ENCODE results near the gene TTC13. TPM values are rescaled to one million over a fixed set of nuclear protein-coding genes. Genes with fewer than 3 reads are reported as not detected.
A peak's percentile ranks its signal among the peaks of the same experiment; 100 is the strongest.

Gene TTC13
- total RNA-seq, 1 experiment from 2014 or later, result 18.5 TPM

DNA sequence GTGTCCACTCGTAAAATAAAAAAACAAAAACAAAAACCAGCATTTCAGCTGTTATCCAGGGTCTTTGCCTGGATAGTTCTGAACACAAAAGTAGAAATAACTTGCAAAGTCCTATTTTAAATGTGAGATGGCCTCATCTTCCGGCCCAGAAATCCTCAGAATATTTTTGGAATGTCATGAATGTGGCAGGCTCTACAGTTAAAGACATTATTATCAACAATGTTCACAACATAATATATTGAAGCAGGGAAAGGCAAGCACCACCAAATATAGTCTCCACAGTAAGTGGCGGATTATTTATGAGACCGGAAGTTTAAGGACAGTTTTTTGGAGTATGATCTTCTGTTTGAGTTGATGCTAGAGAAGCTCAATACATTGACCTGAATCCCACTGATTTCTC, 109.2 kb downstream of the TTC13 start:
- DNase-seq (ENCODE audit: low read depth), result peak; percentile 55

- peak; percentile 72 for DNase-seq (ENCODE audit: low read depth)
These were observed 109.8 kb downstream of the TTC13 start for GRCh38 chr1:230868736-230869385.

DNA sequence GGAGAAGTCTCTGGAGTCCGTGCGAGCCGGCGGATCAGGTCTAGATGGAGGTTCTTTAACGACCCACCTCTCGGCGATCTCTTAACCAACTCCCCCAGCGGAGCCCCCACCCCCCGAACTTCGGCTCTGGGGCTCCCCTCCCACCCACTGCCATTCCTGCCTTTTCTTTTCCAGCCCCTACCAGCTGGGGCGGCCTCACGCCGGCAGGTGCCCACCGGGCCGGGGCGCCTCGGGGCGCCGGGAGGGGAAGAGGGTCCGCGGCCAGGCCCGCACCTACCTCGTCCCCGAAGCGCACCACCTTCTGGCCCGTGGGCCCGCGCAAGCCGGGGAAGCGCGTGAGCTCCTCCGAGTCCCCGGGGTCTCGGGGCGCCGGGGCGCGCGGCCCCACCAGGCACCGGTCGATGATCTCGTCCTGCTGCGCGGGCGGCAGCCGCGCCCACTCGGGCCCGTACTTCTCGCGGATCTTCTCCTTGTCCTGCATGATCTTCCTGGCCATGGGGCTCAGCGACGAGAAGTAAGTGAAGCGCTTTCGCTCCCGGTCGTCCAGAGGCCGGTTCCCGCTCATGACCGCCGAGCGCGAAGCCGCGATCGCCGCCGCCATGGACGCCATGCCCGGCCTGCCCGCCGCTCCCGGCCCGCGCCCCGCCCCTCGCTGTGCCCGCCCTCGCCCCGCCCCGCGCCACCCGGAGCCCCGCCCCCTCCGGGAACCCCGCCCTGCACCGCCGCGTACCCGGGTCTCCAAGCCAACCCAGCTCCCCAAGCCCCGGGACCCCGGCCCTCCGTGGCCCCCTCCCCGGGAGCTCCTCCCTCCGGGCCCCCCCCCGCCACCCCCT, 110.5 kb downstream of the TTC13 start, which contains the start of gene C1orf198:
TSS of gene C1orf198 (minus strand) at position 619 of the 833 bp plus-strand sequence. CDS start at position 610, 9 bp downstream.
- DNase-seq (ENCODE audit: low read depth), result peak; percentile 39

DNA sequence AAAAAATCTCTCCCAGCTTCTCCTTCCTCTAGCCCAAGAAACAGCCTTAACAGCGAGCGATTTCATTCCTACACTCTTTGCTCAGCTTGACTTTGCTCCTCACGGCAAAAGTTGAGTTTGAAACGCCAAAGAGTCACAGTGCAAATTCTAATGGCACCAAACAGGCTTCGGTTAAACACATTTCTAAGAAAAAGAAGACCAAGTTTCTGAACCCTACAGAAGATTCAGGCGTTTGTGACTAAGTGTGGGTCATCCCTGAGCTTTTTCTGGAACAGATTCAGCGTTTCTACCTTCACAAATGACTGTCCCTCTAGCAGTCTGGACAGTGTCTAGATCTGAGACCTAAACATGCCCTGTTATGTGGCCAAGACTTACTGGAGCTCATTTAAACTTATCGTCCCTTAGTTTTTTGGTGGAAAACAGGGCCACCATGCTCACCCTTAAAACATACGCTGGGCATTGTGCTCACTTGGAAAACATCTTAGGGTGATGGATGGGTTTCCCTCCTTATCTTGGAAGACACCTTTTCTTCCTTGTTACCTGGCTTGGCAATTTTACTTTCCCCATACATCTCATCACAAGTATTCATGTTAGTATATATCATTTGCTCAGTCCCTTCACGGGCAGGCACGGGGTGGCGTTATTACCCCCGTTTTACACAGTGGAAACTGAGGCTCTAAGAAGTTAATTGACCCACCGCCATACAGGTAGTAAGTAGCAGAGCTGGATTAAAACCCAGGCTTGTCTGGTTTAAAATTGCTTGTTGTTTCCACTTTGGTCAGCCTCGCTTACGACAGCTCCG, 111.4 kb downstream of the TTC13 start:
- peak; percentile 58 for DNase-seq (ENCODE audit: low read depth)

- peak; percentile 29 for DNase-seq (ENCODE audit: low read depth)
These were observed 112.2 kb downstream of the TTC13 start for GRCh38 chr1:230866171-230867070.

- DNase-seq (ENCODE audit: low read depth), result no peak
These were observed 113.4 kb downstream of the TTC13 start for GRCh38 chr1:230865062-230865817.

GRCh38 chr1:230864441-230864840, 114.2 kb downstream of the TTC13 start:
- no peak for DNase-seq (ENCODE audit: low read depth)

DNA sequence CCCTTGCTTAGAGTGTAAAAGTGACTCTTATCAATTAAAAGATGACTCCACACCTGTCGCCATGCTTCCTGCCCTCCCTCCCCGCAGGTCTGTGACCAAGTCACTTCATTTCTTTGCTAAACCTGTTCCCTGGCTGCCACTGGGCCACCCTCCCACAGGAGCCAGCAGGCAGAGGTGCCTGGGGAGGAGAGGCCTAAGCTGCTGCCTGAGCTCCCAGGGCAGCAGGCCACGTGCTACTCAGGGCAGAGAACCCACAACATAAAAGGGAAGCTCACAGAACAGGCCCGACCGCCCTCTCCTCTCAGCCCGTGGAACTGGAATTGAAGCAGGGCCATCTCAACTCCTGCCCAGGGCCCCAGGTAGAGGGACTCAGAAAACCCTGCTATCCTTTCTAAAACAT, 115.2 kb downstream of the TTC13 start:
- DNase-seq (ENCODE audit: low read depth), result no peak

- DNase-seq (ENCODE audit: low read depth), result peak; percentile 44
These were observed 116.6 kb downstream of the TTC13 start for GRCh38 chr1:230861970-230862595.

DNA sequence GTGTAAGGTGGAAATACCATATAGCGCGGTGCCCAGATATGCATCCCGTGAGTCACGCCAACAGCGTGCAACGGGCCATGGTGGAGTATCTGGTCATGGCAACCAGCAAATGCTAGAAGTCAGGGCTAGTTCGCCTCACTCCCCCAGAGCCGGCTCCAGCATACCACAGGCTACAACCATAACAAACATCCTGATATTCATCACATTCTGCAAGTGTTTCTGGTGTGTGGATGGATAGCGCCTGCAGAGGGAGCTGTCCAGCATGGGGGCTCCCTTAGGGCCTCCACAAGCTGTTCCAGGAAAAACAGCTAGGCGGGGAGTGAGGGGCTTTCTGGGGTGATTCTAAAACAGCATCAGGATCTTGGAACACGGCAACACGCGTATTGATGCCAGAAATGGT, 117.2 kb downstream of the TTC13 start:
- no peak for DNase-seq (ENCODE audit: low read depth)

GRCh38 chr1:230860617-230861384, 117.9 kb downstream of the TTC13 start:
- DNase-seq (ENCODE audit: low read depth), result no peak

GRCh38 chr1:230858918-230859729, 119.5 kb downstream of the TTC13 start:
- peak; percentile 95 for DNase-seq (ENCODE audit: low read depth)

DNA sequence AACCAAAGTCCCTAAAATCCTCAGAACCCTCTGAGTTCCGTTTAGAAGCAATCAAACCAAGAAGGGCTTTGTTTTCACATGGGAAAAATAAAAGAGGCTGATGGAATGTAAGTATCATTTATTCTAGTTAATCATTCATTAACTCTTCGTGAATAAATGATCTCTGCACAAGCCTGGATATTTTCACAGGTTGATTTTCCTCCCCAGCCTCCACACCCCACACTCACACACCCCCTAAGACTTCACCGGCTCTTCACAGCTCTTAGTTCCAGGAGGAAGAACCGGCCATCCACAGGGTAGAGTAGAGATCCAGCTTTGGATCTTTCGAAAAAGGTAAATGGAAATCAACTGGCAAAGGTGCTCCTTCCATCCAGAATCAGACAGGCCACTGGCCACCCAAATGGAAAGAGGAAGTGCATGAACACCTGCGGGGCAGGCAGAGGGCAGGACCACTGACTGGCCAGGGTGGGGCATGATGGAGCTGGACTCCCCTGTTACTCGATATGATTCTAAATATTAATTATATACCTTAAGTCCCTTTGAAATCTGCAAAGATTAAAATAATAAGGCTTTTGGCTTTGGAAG, 120.3 kb downstream of the TTC13 start:
- DNase-seq (ENCODE audit: low read depth), result no peak

DNA sequence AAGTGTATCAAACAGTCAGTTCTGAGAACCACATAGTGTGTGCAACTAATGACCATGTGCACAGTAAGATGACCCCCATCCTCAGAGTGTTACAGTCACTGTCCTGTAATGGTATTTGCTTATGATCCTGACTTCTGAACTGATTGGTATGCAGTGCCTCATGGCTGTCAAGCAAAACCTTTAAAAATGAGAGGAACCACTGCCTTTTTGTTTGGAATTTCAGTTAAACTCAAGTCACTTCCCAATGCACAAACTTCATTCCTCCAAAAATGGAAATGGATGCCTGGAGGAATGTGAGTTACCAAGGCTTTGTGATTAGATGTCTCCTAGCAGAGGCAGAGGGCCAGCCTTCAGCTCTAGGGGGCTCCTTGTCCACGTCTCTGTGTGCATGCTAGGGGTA, 120.8 kb downstream of the TTC13 start:
- DNase-seq (ENCODE audit: low read depth), result peak; percentile 59

DNA sequence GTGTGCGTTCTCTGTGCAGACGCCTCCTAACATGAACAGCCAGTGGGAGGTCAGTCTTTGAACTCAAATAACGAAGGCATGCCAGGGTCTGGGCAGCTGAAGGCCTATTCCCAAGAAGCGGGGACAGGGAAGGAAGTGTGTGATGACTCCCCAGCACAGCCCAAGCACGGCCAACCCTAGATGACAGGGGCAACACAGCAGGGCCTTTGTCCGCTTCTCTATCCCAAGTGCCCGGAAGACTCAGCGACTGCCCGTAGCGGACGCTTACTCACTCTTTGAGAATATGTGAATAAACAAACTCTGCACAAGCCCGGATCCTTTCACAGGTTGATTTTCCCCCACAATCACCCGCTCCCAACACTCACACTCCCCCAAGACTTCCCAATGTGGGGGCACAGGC, 121.6 kb downstream of the TTC13 start:
- peak; percentile 77 for DNase-seq (ENCODE audit: low read depth)
